IMR-90 (cell line): Measurements from ENCODE around the gene ACAN. TPM values are rescaled to one million over a fixed set of nuclear protein-coding genes. Genes with fewer than 3 reads are reported as not detected.

Experiments used
- ATAC-seq: fragments of 200-7000 bp; cut with Tn5 transposase; 2 replicates; pipeline ENCODE4 v1.9.1; 2020; ENCODE audit warnings: low read depth, mild to moderate bottlenecking, moderate library complexity
- BruUV-seq: library from RNA; stranded (reverse); fragments of 400-500 nt; replicated peaks from 2 replicates; lab custom pipeline; 2021; lab: Mats Ljungman, UMichigan
- CTCF ChIA-PET: fragments of 300-600 bp; formaldehyde crosslinking; extraction: SDS; loops from one replicate; lab custom pipeline; 2021; ENCODE audit warnings: antibody characterized with exemption; lab: Yijun Ruan, JAX
- POLR2A ChIA-PET: fragments of 300-600 bp; sonication (Branson Sonifier 250); formaldehyde crosslinking; loops from one replicate; lab custom pipeline; 2022; ENCODE audit warnings: antibody characterized with exemption; ENCODE audit not compliant: unreplicated experiment; lab: Charles Lee
- DNase-seq: peaks from one replicate; pipeline ENCODE4 v3.0.0; 2013
- H2AFZ ChIP-seq: replicated peaks from 2 replicates; pipeline ENCODE3; 2013; ENCODE audit warnings: low read length, mild to moderate bottlenecking; ENCODE audit not compliant: poor library complexity
- H2AK5ac ChIP-seq: 2 replicates; pipeline ENCODE4 v1.6.1; 2013; ENCODE audit warnings: low read depth, low read length, inconsistent platforms
- H2AK9ac ChIP-seq: replicated peaks from 2 replicates; pipeline ENCODE3; 2013; ENCODE audit warnings: mild to moderate bottlenecking, low read depth, low read length, moderate library complexity; ENCODE audit not compliant: poor library complexity
- H2BK120ac ChIP-seq: 2 replicates; pipeline ENCODE4 v1.6.1; 2013; ENCODE audit warnings: low read depth, low read length, inconsistent platforms
- H2BK15ac ChIP-seq: 3 replicates; pipeline ENCODE4 v1.6.1; 2013; ENCODE audit warnings: low read depth, low read length, inconsistent platforms
- H2BK20ac ChIP-seq: 2 replicates; pipeline ENCODE4 v1.6.1; 2013; ENCODE audit warnings: low read depth, mild to moderate bottlenecking, inconsistent platforms, low read length, moderate library complexity
- H2BK5ac ChIP-seq: 2 replicates; pipeline ENCODE4 v1.6.1; 2013; ENCODE audit warnings: mild to moderate bottlenecking, low read depth, low read length, inconsistent platforms; ENCODE audit not compliant: poor library complexity, severe bottlenecking
- H3K14ac ChIP-seq: replicated peaks from 2 replicates; pipeline ENCODE4 v1.6.1; 2013; ENCODE audit warnings: low read depth, low read length, inconsistent platforms
- H3K18ac ChIP-seq: 2 replicates; pipeline ENCODE4 v1.6.1; 2013; ENCODE audit warnings: low read depth, low read length, control low read depth
- H3K23ac ChIP-seq: 2 replicates; pipeline ENCODE4 v1.6.1; 2013; ENCODE audit warnings: low read depth, low read length, inconsistent platforms
- H3K27ac ChIP-seq: 2 replicates; pipeline ENCODE4 v1.5.1; 2013; ENCODE audit warnings: mild to moderate bottlenecking, control low read depth, low read length; ENCODE audit not compliant: insufficient read depth
- H3K27me3 ChIP-seq: 2 replicates; pipeline ENCODE4 v1.6.1; 2013; ENCODE audit warnings: low read length; ENCODE audit not compliant: control insufficient read depth, insufficient read depth
- H3K36me3 ChIP-seq: 2 replicates; pipeline ENCODE4 v1.6.1; 2013; ENCODE audit warnings: low read length, mixed read lengths; ENCODE audit not compliant: control insufficient read depth, insufficient read depth
- H3K4ac ChIP-seq: 2 replicates; pipeline ENCODE4 v1.6.1; 2013; ENCODE audit warnings: low read depth, low read length, inconsistent platforms
- H3K4me1 ChIP-seq: 2 replicates; pipeline ENCODE4 v1.6.1; 2013; ENCODE audit warnings: low read length, mixed read lengths; ENCODE audit not compliant: control insufficient read depth, insufficient read depth
- H3K4me2 ChIP-seq: 2 replicates; pipeline ENCODE4 v1.6.1; 2013; ENCODE audit warnings: low read depth, mild to moderate bottlenecking, control low read depth, low read length, moderate library complexity
- H3K4me3 ChIP-seq: 2 replicates; pipeline ENCODE4 v1.5.1; 2013; ENCODE audit warnings: low read depth, mild to moderate bottlenecking, control low read depth, low read length, moderate library complexity; ENCODE audit not compliant: insufficient read depth
- H3K56ac ChIP-seq: 2 replicates; pipeline ENCODE4 v1.6.1; 2013; ENCODE audit warnings: low read length, inconsistent platforms; ENCODE audit not compliant: insufficient read depth; ENCODE audit errors: extremely low read depth
- H3K79me1 ChIP-seq, 2 experiments: 2 replicates each; pipeline ENCODE4 v1.6.1; 2013; ENCODE audit warnings: low read length in 2 of 2, inconsistent platforms in 1 of 2, low read depth in 1 of 2
- H3K9ac ChIP-seq: 2 replicates; pipeline ENCODE4 v1.6.1; 2013; ENCODE audit warnings: low read depth, low read length, control low read depth
- H3K9me1 ChIP-seq: 2 replicates; pipeline ENCODE4 v1.6.1; 2013; ENCODE audit warnings: low read length, inconsistent platforms; ENCODE audit not compliant: insufficient read depth
- H3K9me3 ChIP-seq: 2 replicates; pipeline ENCODE4 v1.6.1; 2013; ENCODE audit warnings: low read length; ENCODE audit not compliant: control insufficient read depth, insufficient read depth
- H4K20me1 ChIP-seq: 2 replicates; pipeline ENCODE4 v1.6.1; 2013; ENCODE audit warnings: low read length, inconsistent platforms; ENCODE audit not compliant: insufficient read depth
- H4K5ac ChIP-seq: 2 replicates; pipeline ENCODE4 v1.6.1; 2013; ENCODE audit warnings: mild to moderate bottlenecking, low read depth, low read length, control low read depth
- H4K8ac ChIP-seq, 2 experiments: 2 replicates each; pipeline ENCODE4 v1.6.1; 2013; ENCODE audit warnings: low read depth in 2 of 2, low read length in 2 of 2, control low read depth in 1 of 2, inconsistent platforms in 1 of 2
- H4K91ac ChIP-seq: 2 replicates; pipeline ENCODE4 v1.6.1; 2013; ENCODE audit warnings: low read depth, low read length, inconsistent platforms; ENCODE audit not compliant: insufficient read depth
- BHLHE40 ChIP-seq: fragments of 150-350 bp; IDR thresholded peaks from 2 replicates; pipeline ENCODE4 v1.6.1; 2016; ENCODE audit warnings: mild to moderate bottlenecking, low read depth, low read length
- CEBPB ChIP-seq: IDR thresholded peaks from 2 replicates; pipeline ENCODE4 v1.6.1; 2012; ENCODE audit warnings: low read depth, low read length, improper control_type of control experiment
- CHD1 ChIP-seq: IDR thresholded peaks from 2 replicates; pipeline ENCODE4 v1.6.1; 2012; ENCODE audit warnings: low read depth, low read length, improper control_type of control experiment
- ELK1 ChIP-seq: fragments of 150-350 bp; IDR thresholded peaks from 2 replicates; pipeline ENCODE4 v1.6.1; 2016; ENCODE audit warnings: low read depth, mild to moderate bottlenecking, low read length, moderate library complexity, borderline replicate concordance
- MAFK ChIP-seq: IDR thresholded peaks from 2 replicates; pipeline ENCODE4 v1.6.1; 2012; ENCODE audit warnings: low read depth, low read length, improper control_type of control experiment
- NFE2L2 ChIP-seq: fragments of 150-350 bp; IDR thresholded peaks from 2 replicates; pipeline ENCODE4 v1.6.1; 2016; ENCODE audit warnings: low read depth, mild to moderate bottlenecking, low read length
- POLR2A ChIP-seq: IDR thresholded peaks from 2 replicates; pipeline ENCODE4 v1.6.1; 2012; ENCODE audit warnings: mild to moderate bottlenecking, low read depth, low read length
- RFX5 ChIP-seq: IDR thresholded peaks from 2 replicates; pipeline ENCODE4 v1.8.0; 2012; ENCODE audit warnings: low read depth, mild to moderate bottlenecking, low read length, moderate library complexity
- USF2 ChIP-seq: fragments of 150-350 bp; IDR thresholded peaks from 2 replicates; pipeline ENCODE4 v1.6.1; 2017; ENCODE audit warnings: mild to moderate bottlenecking, antibody characterized with exemption, low read length, low read depth
- WGBS, 2 experiments: methylation state at CpG; one replicate each; pipeline versions ENCODE4 v1.1.5 to v1.1.7; 2013; ENCODE audit warnings: missing lambda C conversion rate in 2 of 2; ENCODE audit not compliant: insufficient read length in 1 of 2; ENCODE audit errors: extremely low coverage in 2 of 2; 5-methylcytosine and 5-hydroxymethylcytosine counted together
- dilution Hi-C: fragments of 300-500 bp; cut with HindIII; formaldehyde crosslinking; loops from one replicate; pipeline ENCODE4 v1.14.3; 2018; ENCODE audit warnings: low sequenced_read_pairs; ENCODE audit not compliant: unreplicated experiment
- in situ Hi-C: fragments of 300-500 bp; cut with MboI; formaldehyde crosslinking; loops from 3 replicates; pipeline ENCODE4 v1.14.3; 2019; ENCODE audit warnings: low sequenced_read_pairs, inconsistent platforms, mixed read lengths
- intact Hi-C: fragments of 100-400 bp; cut with micrococcal nuclease; formaldehyde crosslinking; loops from 2 replicates; pipeline ENCODE4 v1.10.0; 2022
- polyA plus RNA-seq, 3 experiments: library from polyadenylated mRNA; depleted of rRNA; stranded (reverse); fragments of >200 nt; gene quantifications; 2 replicates each; pipeline ENCODE4 v1.2.3, GENCODE V29; 2012; ENCODE audit warnings: low replicate concordance in 1 of 3
- total RNA-seq: library from RNA; depleted of rRNA; stranded (reverse); fragments of >200 nt; gene quantifications from 2 replicates; pipeline ENCODE4 v1.2.3, GENCODE V29; 2012
- TF ChIP-seq, protein P1 (sequence below): conservative IDR thresholded peaks from 2 replicates; pipeline ENCODE4 v1.5.1; 2012; ENCODE audit warnings: mild to moderate bottlenecking, low read depth, low read length, improper control_type of control experiment

ACAN gene
- total and polyA plus RNA-seq, 2 of the 4 experiments (the other 2 are of a cell fraction) = 0.54 to 0.96 TPM

DNA sequence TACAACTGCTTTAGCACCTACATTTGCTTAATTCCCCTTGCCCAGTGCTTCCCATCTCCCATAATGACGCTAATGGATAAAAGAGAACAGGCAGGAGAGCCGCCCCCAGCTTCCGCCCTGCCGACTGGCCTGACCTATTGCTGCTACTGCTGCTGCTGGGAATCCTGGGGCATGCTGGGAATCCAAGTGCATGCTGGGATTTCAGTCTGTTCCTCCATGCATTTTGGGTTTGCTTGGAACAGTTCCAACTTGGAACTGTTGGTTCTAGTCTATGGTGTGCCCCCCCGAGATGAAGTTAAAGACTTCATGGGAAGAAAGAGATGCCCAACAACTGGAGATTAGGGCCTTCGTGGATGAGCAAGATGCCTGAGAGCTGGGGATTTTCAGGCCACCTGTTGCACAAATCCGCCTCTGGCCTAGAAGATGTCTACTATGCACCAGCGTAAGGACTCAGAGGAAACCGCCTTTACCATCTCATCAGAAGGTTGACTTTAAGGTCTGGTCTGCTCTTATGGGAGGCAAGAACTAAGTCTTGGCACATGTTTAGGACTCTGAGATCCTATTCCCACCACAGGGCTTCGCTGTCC, 63.2 kb downstream of the ACAN start:
- no peak overlapping the region for H3K27ac ChIP-seq
- H3K9ac ChIP-seq = no peak overlapping the region
- no TSS peak for BruUV-seq
- no peak overlapping the region for H4K91ac ChIP-seq
- 20% methylated on average over 1 of the region's 10 CpGs; no CpG with 5 or more reads in 1 of the 2 experiments for WGBS, 2 experiments
- no peak overlapping the region for H3K18ac ChIP-seq
- peaks cover 39% of the 10 kb centered on the region for H3K27me3 ChIP-seq
- no peaks in the 10 kb centered on the region for H3K9me1 ChIP-seq
- H3K79me1 ChIP-seq = no peaks in the 10 kb centered on the region
- no peak overlapping the region for H2BK120ac ChIP-seq
- no peak overlapping the region for H3K14ac ChIP-seq
- H3K56ac ChIP-seq = no peak overlapping the region
- POLR2A ChIA-PET = no interaction called here
- in situ Hi-C loops (no loop called here), dilution Hi-C loops (no loop called here), intact Hi-C loops (no loop called here)
- no peak overlapping the region for H2BK15ac ChIP-seq
- H4K8ac ChIP-seq = no peak overlapping the region
- H3K9me3 ChIP-seq = no peaks in the 10 kb centered on the region
- TF ChIP-seq CHD1 = no peak
- no peak for TF ChIP-seq MAFK
- TF ChIP-seq, protein P1, sequence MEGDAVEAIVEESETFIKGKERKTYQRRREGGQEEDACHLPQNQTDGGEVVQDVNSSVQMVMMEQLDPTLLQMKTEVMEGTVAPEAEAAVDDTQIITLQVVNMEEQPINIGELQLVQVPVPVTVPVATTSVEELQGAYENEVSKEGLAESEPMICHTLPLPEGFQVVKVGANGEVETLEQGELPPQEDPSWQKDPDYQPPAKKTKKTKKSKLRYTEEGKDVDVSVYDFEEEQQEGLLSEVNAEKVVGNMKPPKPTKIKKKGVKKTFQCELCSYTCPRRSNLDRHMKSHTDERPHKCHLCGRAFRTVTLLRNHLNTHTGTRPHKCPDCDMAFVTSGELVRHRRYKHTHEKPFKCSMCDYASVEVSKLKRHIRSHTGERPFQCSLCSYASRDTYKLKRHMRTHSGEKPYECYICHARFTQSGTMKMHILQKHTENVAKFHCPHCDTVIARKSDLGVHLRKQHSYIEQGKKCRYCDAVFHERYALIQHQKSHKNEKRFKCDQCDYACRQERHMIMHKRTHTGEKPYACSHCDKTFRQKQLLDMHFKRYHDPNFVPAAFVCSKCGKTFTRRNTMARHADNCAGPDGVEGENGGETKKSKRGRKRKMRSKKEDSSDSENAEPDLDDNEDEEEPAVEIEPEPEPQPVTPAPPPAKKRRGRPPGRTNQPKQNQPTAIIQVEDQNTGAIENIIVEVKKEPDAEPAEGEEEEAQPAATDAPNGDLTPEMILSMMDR = no peak
- no peak for TF ChIP-seq BHLHE40
- no peak for TF ChIP-seq NFE2L2
- no peak for TF ChIP-seq CEBPB
- no peak for TF ChIP-seq RFX5
- TF ChIP-seq ELK1 = no peak
- no peak for TF ChIP-seq USF2
- no peak for TF ChIP-seq POLR2A
- H4K20me1 ChIP-seq = no peaks in the 10 kb centered on the region
- no peak overlapping the region for H2AK9ac ChIP-seq
- H2AFZ ChIP-seq = no peak overlapping the region
- CTCF ChIA-PET = no interaction called here
- no peak overlapping the region for H2AK5ac ChIP-seq
- H3K4me2 ChIP-seq = no peak overlapping the region
- no peak overlapping the region for H2BK5ac ChIP-seq
- H4K5ac ChIP-seq = no peak overlapping the region
- no peaks in the 10 kb centered on the region for H3K4me1 ChIP-seq
- no peaks in the 10 kb centered on the region for H3K36me3 ChIP-seq
- H2BK20ac ChIP-seq = no peak overlapping the region
- DNase-seq (no peak), ATAC-seq (no peak)
- no peak overlapping the region for H3K23ac ChIP-seq
- no peak overlapping the region for H3K4ac ChIP-seq
- no peak overlapping the region for H3K4me3 ChIP-seq
